Heart left ventricle (tissue), 13 donors: ENCODE measurements around the gene LCMT1.

Experiments used
- CTCF ChIP-seq, 12 donors: fragments of 200-600 bp; sonication (generic) in 4 of 12; IDR thresholded peaks; one replicate each; pipeline versions ENCODE4 v1.5.0 to v1.8.0; 2018 to 2022; ENCODE audit warnings: antibody characterized with exemption in 12 of 12, mild to moderate bottlenecking in 5 of 12
- POLR2A ChIP-seq, 2 donors: fragments of 450-650 bp; IDR thresholded peaks; one replicate each; pipeline ENCODE4 v1.6.1; 2017; ENCODE audit warnings: antibody characterized with exemption in 2 of 2, mild to moderate bottlenecking in 2 of 2, moderate library complexity in 2 of 2
- donor health status: ischemic (EF 13 %, LVEDD 7.1; RV severe dilation, severe dysfunction).
- donor health status: DM: no; HTN: yes; CAD: no.
- donor health status: DM: no; HTN: no; CAD: no.
- donor health status: ischemic (EF 25% LVEDD 6.9; RV normal size, moderate dysfunction).
- donor health status: ischemic (EF 25% LVEDD 5.7; RV mildly dilated, moderate dysfunction).
- donor health status: ischemic (EF 35%, LVEDD 5.7; RV mildly dilated, moderate dysfunction).
- donor health status: nonischemic (EF 11% LVEDD 7.7; RV severe dilation, severe dysfunction).
- donor health status: DM: yes; HTN: yes; CAD: no.
- donor health status: PGD.
- donor health status: ischemic (EF 29% LVEDD 5.4; RV normal size, mild dysfunction).
- donor health status: nonischemic (EF 23%, LVEDD 6.1; RV moderate dilation, normal function).

GRCh38 chr16:25108054-25108453 lies 3.5 kb upstream of the LCMT1 start:
- TF ChIP-seq POLR2A (IDR thresholded peaks at IDR 0.05) (no peak), CTCF (IDR thresholded peaks at IDR 0.05) (no peak)
